GM10248 (cell line): ENCODE measurements around the gene NGEF.

Experiments
- CTCF ChIA-PET: fragments of 300-600 bp; sonication (Branson Sonifier 250); formaldehyde crosslinking; extraction: SDS; loops from one replicate; lab custom pipeline; 2021; ENCODE audit warnings: antibody characterized with exemption; lab: Yijun Ruan, JAX
- POLR2A ChIA-PET: fragments of 350-650 bp; sonication (Branson Sonifier 250); formaldehyde crosslinking; extraction: SDS; loops from one replicate; lab custom pipeline; 2020; ENCODE audit warnings: antibody characterized with exemption; lab: Yijun Ruan, JAX
- DNase-seq: peaks from one replicate; pipeline ENCODE4 v3.0.0; 2012; ENCODE audit errors: extremely low spot score
- TF ChIP-seq, protein P1 (sequence below): IDR thresholded peaks from 2 replicates; pipeline ENCODE4 v1.5.1; 2012; ENCODE audit warnings: mild to moderate bottlenecking, low read depth; ENCODE audit errors: extremely low read depth, missing control alignments, control extremely low read depth

Gene NGEF

GRCh38 chr2:233039212-233039845 lies 26.3 kb upstream of the NGEF start:
- TF ChIP-seq, protein P1, sequence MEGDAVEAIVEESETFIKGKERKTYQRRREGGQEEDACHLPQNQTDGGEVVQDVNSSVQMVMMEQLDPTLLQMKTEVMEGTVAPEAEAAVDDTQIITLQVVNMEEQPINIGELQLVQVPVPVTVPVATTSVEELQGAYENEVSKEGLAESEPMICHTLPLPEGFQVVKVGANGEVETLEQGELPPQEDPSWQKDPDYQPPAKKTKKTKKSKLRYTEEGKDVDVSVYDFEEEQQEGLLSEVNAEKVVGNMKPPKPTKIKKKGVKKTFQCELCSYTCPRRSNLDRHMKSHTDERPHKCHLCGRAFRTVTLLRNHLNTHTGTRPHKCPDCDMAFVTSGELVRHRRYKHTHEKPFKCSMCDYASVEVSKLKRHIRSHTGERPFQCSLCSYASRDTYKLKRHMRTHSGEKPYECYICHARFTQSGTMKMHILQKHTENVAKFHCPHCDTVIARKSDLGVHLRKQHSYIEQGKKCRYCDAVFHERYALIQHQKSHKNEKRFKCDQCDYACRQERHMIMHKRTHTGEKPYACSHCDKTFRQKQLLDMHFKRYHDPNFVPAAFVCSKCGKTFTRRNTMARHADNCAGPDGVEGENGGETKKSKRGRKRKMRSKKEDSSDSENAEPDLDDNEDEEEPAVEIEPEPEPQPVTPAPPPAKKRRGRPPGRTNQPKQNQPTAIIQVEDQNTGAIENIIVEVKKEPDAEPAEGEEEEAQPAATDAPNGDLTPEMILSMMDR: no peak

DNA sequence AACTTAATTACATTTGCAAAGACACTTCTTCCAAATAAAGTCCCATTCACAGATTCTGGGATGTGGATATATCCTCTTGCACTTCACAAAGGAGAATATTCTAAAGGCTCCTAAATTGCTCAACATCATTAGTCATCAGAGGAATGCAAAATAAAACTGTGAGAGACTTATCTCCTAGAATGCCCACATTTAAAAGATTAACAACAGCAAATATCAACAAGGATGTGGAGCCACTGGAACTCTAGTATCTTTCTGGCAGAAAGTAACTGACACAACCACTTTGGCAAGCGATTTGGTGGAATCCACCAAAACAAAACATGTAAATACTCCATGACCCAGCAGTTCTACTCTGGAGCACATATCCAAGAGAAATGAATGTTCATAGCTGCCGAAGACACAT lies 24.0 kb upstream of the NGEF start:
- TF ChIP-seq, protein P1: no peak
- DNase-seq: no peak
- ChIA-PET CTCF (no interaction called here), POLR2A (no interaction called here)

More at GRCh38 chr2:233039212-233039845, 26.3 kb upstream of the NGEF start:
- POLR2A ChIA-PET: no interaction called here
- CTCF ChIA-PET: interaction anchor here (1.1 to 1.4 kb wide), 2 partner anchors 9 to 14 kb away, joined by 3 read pairs; no protein-coding TSS in a partner anchor
- DNase-seq: no peak

DNA sequence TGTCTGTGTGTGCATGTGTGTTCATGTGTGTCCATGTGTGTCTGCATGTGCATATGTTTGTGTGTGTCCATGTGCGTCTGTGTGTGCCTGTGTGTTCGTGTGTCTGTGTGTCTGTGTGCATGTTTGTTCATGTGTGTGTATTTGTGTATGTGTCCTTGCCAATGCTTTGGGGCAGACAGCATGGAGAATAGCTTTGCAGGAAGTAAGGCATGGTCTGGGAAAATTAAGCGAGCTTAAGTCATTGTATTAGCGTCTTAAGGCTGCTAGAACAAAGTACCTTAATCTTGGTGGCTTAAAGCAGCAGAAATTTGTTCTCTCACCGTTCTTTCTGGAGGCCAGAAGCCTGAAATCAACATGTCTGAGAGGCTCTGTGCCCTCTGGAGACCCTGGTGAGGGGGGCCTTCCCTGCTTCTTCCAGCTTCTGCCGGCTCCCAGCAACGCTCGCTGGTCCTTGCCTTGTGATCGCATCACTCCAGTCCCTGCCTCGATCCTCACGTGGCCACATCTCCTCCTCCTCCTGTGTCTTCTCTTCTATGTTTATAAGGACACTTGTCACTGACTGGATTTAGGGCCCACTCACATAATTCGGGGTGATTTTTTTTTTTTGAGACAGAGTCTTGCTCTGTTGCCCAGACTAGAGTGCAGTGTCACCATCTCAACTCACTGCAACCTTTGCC lies 23.2 kb upstream of the NGEF start:
- POLR2A ChIA-PET: no interaction called here
- CTCF ChIA-PET: interaction anchor here (1.0 kb wide), 1 partner anchor 25 kb away, joined by 3 read pairs; no protein-coding TSS in a partner anchor
- TF ChIP-seq, protein P1: no peak
- no peak for DNase-seq

DNA sequence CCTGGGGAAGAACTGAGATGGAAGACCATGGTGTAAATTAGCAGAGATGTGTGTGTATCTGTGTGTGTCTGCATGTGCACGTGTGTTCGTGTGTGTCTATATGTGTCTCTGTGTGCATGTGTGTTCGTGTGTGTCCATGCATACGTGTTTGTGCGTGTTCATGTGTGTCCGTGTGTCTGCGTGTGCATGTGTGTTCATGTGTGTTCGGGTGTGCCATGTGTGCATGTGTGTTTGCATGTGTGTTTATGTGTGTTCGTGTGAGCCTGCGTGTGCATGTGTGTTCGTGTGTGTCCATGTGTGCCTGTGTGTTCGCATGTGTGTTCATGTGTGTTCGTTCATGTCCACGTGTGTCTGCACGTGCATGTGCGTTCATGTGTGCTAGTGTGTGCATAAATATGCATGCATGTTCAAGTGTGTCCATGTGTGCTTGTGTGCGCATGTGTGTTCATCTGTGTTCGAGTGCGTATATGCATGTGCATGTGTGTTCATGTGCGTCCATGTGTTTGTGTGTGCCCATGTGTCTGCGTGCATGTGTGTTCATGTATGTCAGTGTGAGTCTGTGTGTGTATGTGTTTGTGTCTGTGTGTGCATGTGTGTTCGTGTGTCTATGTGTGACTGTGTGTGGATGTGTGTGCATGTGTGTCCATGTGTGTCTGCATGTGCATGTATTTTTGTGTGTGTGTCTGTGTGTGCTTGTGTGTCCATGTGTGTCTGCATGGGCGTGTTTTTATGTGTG lies 22.5 kb upstream of the NGEF start:
- ChIA-PET POLR2A (no interaction called here), CTCF (interaction anchor here (1.0 kb wide), 1 partner anchor 25 kb away, joined by 3 read pairs; no protein-coding TSS in a partner anchor)
- DNase-seq: no peak
- TF ChIP-seq, protein P1: no peak

DNA sequence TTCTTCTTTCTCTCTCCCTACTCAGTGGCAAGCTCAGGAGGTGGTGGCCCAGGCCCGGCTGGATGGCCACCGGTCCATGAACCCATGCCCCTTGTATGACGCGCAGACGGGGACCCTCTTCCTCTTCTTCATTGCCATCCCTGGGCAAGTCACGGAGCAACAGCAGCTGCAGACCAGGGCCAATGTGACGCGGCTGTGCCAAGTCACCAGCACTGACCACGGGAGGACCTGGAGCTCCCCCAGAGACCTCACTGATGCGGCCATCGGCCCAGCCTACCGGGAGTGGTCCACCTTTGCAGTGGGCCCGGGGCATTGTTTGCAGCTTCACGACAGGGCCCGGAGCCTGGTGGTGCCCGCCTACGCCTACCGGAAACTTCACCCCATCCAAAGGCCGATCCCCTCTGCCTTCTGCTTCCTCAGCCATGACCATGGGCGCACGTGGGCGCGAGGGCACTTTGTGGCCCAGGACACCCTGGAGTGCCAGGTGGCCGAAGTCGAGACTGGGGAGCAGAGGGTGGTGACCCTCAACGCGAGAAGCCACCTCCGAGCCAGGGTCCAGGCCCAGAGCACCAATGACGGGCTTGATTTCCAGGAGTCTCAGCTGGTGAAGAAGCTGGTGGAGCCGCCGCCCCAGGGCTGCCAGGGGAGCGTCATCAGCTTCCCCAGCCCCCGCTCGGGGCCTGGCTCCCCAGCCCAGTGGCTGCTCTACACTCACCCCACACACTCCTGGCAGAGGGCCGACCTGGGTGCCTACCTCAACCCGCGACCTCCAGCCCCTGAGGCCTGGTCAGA lies 21.2 kb upstream of the NGEF start:
- CTCF ChIA-PET: interaction anchor here (1.0 to 2.2 kb wide), 5 partner anchors 10 to 57 kb away, joined by 3 to 8 read pairs (median 4); no protein-coding TSS in a partner anchor
- TF ChIP-seq, protein P1: no peak
- no peak for DNase-seq
- POLR2A ChIA-PET: no interaction called here
